ENCODE data around the gene KIF15. TPM values are rescaled to one million over a fixed set of nuclear protein-coding genes. Genes with fewer than 3 reads are reported as not detected.

The KIF15 gene
- total RNA-seq, 1 experiment from 2014 or later = 20.9 TPM

DNA sequence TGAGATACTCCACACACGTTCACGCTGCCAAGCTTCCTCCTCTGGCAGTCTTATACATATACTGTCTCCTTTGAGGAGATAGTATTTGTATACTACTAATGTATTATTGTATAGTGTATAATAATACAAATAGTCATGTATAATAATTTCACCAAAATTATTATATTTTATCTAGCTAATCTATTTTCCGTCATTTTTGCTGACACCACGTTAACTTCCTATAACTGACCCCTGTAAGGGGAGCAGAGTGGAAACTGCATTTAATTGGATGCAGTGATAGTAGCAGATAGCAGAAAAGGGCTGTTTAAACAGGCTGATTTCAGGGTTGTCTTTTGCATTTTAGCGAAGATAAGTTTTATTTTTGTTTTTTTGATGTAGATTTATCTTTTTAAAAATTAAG, 69.6 kb downstream of the KIF15 start:
- CTCF ChIA-PET = no interaction called here
- TF ChIP-seq, protein P1, sequence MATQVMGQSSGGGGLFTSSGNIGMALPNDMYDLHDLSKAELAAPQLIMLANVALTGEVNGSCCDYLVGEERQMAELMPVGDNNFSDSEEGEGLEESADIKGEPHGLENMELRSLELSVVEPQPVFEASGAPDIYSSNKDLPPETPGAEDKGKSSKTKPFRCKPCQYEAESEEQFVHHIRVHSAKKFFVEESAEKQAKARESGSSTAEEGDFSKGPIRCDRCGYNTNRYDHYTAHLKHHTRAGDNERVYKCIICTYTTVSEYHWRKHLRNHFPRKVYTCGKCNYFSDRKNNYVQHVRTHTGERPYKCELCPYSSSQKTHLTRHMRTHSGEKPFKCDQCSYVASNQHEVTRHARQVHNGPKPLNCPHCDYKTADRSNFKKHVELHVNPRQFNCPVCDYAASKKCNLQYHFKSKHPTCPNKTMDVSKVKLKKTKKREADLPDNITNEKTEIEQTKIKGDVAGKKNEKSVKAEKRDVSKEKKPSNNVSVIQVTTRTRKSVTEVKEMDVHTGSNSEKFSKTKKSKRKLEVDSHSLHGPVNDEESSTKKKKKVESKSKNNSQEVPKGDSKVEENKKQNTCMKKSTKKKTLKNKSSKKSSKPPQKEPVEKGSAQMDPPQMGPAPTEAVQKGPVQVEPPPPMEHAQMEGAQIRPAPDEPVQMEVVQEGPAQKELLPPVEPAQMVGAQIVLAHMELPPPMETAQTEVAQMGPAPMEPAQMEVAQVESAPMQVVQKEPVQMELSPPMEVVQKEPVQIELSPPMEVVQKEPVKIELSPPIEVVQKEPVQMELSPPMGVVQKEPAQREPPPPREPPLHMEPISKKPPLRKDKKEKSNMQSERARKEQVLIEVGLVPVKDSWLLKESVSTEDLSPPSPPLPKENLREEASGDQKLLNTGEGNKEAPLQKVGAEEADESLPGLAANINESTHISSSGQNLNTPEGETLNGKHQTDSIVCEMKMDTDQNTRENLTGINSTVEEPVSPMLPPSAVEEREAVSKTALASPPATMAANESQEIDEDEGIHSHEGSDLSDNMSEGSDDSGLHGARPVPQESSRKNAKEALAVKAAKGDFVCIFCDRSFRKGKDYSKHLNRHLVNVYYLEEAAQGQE (IDR thresholded peaks at IDR 0.05; ENCODE audit: low read depth) = no peak
- no peak for TF ChIP-seq YY1 (IDR thresholded peaks at IDR 0.05; ENCODE audit: extremely low read depth, insufficient replicate concordance, low read depth, low read length)
- no peak for TF ChIP-seq ZFX (IDR thresholded peaks at IDR 0.05)
- no peak for TF ChIP-seq EGR1 (IDR thresholded peaks at IDR 0.05; ENCODE audit: low read depth)
- TF ChIP-seq, protein P2, sequence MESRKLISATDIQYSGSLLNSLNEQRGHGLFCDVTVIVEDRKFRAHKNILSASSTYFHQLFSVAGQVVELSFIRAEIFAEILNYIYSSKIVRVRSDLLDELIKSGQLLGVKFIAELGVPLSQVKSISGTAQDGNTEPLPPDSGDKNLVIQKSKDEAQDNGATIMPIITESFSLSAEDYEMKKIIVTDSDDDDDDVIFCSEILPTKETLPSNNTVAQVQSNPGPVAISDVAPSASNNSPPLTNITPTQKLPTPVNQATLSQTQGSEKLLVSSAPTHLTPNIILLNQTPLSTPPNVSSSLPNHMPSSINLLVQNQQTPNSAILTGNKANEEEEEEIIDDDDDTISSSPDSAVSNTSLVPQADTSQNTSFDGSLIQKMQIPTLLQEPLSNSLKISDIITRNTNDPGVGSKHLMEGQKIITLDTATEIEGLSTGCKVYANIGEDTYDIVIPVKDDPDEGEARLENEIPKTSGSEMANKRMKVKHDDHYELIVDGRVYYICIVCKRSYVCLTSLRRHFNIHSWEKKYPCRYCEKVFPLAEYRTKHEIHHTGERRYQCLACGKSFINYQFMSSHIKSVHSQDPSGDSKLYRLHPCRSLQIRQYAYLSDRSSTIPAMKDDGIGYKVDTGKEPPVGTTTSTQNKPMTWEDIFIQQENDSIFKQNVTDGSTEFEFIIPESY (IDR thresholded peaks at IDR 0.05; ENCODE audit: extremely low read depth, insufficient replicate concordance, low read length) = no peak
- TF ChIP-seq EZH2 (IDR thresholded peaks at IDR 0.05) = no peak
- no peak for TF ChIP-seq ELF1 (IDR thresholded peaks at IDR 0.05; ENCODE audit: borderline replicate concordance, low read depth)
- TF ChIP-seq CBX3 (IDR thresholded peaks at IDR 0.05; ENCODE audit: low read depth) = no peak
- Histone ChIP-seq H3K36me3 (ENCODE audit: control insufficient read depth in 1 of 2, insufficient read depth in 2 of 2, low read length in 2 of 2) (peaks cover 26 to 36% of the 10 kb centered on the region in 2 experiments), H3K9me2 (ENCODE audit: insufficient read depth) (no peaks in the 10 kb centered on the region), H3K4me1 (ENCODE audit: control insufficient read depth in 1 of 2, insufficient read depth in 2 of 2, low read length in 2 of 2) (no peaks in the 10 kb centered on the region), H3K79me2 (ENCODE audit: insufficient read depth, low read length) (no peaks in the 10 kb centered on the region), H2AFZ (ENCODE audit: low read depth, low read length, poor library complexity, severe bottlenecking) (no peak overlapping the region), H3K9me3 (ENCODE audit: control insufficient read depth in 1 of 2, insufficient read depth in 1 of 2, low read depth in 1 of 2, low read length in 2 of 2) (no peaks in the 10 kb centered on the region), H3K9ac (ENCODE audit: low read length) (no peak overlapping the region), H3K4me2 (ENCODE audit: low read length) (no peak overlapping the region), H3K4me3 (replicated peaks in 1 of 2; ENCODE audit: low read depth in 1 of 2, low read length in 2 of 2) (no peak overlapping the region), H3K27ac (ENCODE audit: low read depth, low read length) (no peak overlapping the region), H4K20me1 (ENCODE audit: insufficient read depth) (no peaks in the 10 kb centered on the region), H3K27me3 (ENCODE audit: insufficient read depth, low read length) (no peaks in the 10 kb centered on the region)
- intact Hi-C loops (cut with micrococcal nuclease) = no loop called here
- no TSS peak for BruUV-seq (replicated peaks)
- DNase-seq (ENCODE audit: low read depth, low spot score) = no peak
- POLR2A ChIA-PET = no interaction called here
- RAD21 ChIA-PET (ENCODE audit: low non-redundant PET in 1 of 2, low total read pairs in 2 of 2, uncharacterized antibody in 2 of 2, unreplicated experiment in 2 of 2) = no interaction called here
- ATAC-seq = no peak
